Esophagus muscularis mucosa (tissue), 4 donors: Measurements from ENCODE around the gene NUDT3.

Experiments
- CTCF ChIP-seq, 3 experiments: fragments of 200-600 bp in 2 of 3; fragments of 450-650 bp in 1 of 3; sonication (generic) in 2 of 3; IDR thresholded peaks; one replicate each; pipeline ENCODE4 v1.5.1; 2017 to 2019; ENCODE audit warnings: antibody characterized with exemption in 3 of 3, mild to moderate bottlenecking in 2 of 3, moderate library complexity in 1 of 3
- EP300 ChIP-seq: sonication (generic); formaldehyde crosslinking; IDR thresholded peaks from one replicate; pipeline ENCODE4 v1.6.1; 2017; ENCODE audit warnings: antibody characterized with exemption
- POLR2A ChIP-seq: fragments of 450-650 bp; IDR thresholded peaks from one replicate; pipeline ENCODE4 v1.6.1; 2017; ENCODE audit warnings: antibody characterized with exemption, moderate library complexity, mild to moderate bottlenecking, low read depth

GRCh38 chr6:34315780-34316179 is 76.7 kb downstream of the NUDT3 start:
- TF ChIP-seq CTCF (IDR thresholded peaks at IDR 0.05), result no peak
- no peak for TF ChIP-seq POLR2A
- no peak for TF ChIP-seq EP300
